Spleen (tissue), 7 donors: Measurements from ENCODE around the gene CBLN1.

Experiments used
- CTCF ChIP-seq, 11 experiments: fragments of 200-600 bp in 7 of 11; fragments of 450-650 bp in 4 of 11; sonication (generic) in 4 of 11; IDR thresholded peaks in 8 of 11; conservative IDR thresholded peaks in 3 of 11; 1 replicate in 7 of 11; 2 replicates in 4 of 11; pipeline versions ENCODE4 v1.4.0 to v1.8.0; 2016 to 2021; ENCODE audit warnings: antibody characterized with exemption in 11 of 11, inconsistent platforms in 4 of 11, mild to moderate bottlenecking in 1 of 11
- POLR2A ChIP-seq, 3 donors: fragments of 450-650 bp; IDR thresholded peaks; one replicate each; pipeline ENCODE4 v1.5.1; 2017; ENCODE audit warnings: antibody characterized with exemption in 3 of 3, mild to moderate bottlenecking in 1 of 3
- donor health status: DM: no; HTN: no; CAD: no; lungs with moderate emphysema.
- donor health status: DM: no; HTN: no; CAD: no.
- donor health status: DM: no; HTN: no; CAD: no.

GRCh38 chr16:49271363-49271762 is 10.3 kb downstream of the CBLN1 start:
- no peak for TF ChIP-seq CTCF (IDR thresholded peaks at IDR 0.05 in 8 of 11, conservative IDR thresholded peaks at IDR 0.05 in 3 of 11)
- TF ChIP-seq POLR2A (IDR thresholded peaks at IDR 0.05): no peak
